Heart right ventricle (tissue), 16 donors: ENCODE data around the gene PRICKLE1. TPM values are rescaled to one million over a fixed set of nuclear protein-coding genes. Genes with fewer than 3 reads are reported as not detected.

Experiments
- ATAC-seq, 8 donors: fragments of 200-7000 bp; cut with Tn5 transposase; one replicate each; pipeline ENCODE4 v1.9.1; 2020; ENCODE audit warnings: mild to moderate bottlenecking in 8 of 8, moderate library complexity in 8 of 8, moderate number of reproducible peaks in 1 of 8
- DNase-seq, 2 donors: peaks; one replicate each; pipeline ENCODE4 v3.0.0-alpha.2; 2020
- H3K27ac ChIP-seq, 10 donors: fragments of 200-600 bp; sonication (generic) in 2 of 10; one replicate each; pipeline versions ENCODE4 v1.5.0 to v1.8.0; 2020 to 2022; ENCODE audit warnings: mild to moderate bottlenecking in 3 of 10
- H3K27me3 ChIP-seq, 7 donors: fragments of 200-600 bp; one replicate each; pipeline ENCODE4 v1.8.0; 2021 to 2022; ENCODE audit warnings: mild to moderate bottlenecking in 2 of 7
- H3K36me3 ChIP-seq, 9 donors: fragments of 200-600 bp; sonication (generic) in 1 of 9; one replicate each; pipeline versions ENCODE4 v1.5.0 to v1.8.0; 2020 to 2022; ENCODE audit warnings: mild to moderate bottlenecking in 2 of 9
- H3K4me1 ChIP-seq, 9 donors: fragments of 200-600 bp; sonication (generic) in 1 of 9; one replicate each; pipeline versions ENCODE4 v1.5.0 to v1.8.0; 2020 to 2022; ENCODE audit warnings: mild to moderate bottlenecking in 4 of 9
- H3K4me3 ChIP-seq, 10 donors: fragments of 200-600 bp; sonication (generic) in 2 of 10; one replicate each; pipeline versions ENCODE4 v1.5.0 to v1.8.0; 2020 to 2022; ENCODE audit warnings: mild to moderate bottlenecking in 7 of 10, moderate library complexity in 2 of 10
- H3K9me3 ChIP-seq, 11 donors: fragments of 200-600 bp in 10 of 11; sonication (generic) in 2 of 11; one replicate each; pipeline versions ENCODE4 v1.5.0 to v1.8.0; 2013 to 2022; ENCODE audit warnings: mild to moderate bottlenecking in 2 of 11, control low read depth in 1 of 11, moderate library complexity in 1 of 11
- WGBS, 2 donors: extraction: QIAGEN DNeasy Blood & Tissue Kit; methylation state at CpG; one replicate each; pipeline ENCODE4 v1.1.7; 2013; ENCODE audit warnings: inconsistent platforms in 1 of 2; 5-methylcytosine and 5-hydroxymethylcytosine counted together
- intact Hi-C, 10 donors: fragments of 100-400 bp; cut with DNase I; formaldehyde crosslinking; loops; one replicate each; pipeline versions ENCODE4 v1.11.1 to v1.14.2; 2022
- polyA plus RNA-seq, 2 donors: library from polyadenylated mRNA; stranded (reverse); fragments of 200-250 nt; gene quantifications; one replicate each; pipeline ENCODE4 v1.2.3, GENCODE V29; 2013
- total RNA-seq, 10 donors: library from RNA; stranded (reverse); fragmentation: NEBNext Ultra II Directional in 3 of 10; extraction: Animal tissue kit (Norgen Biotek cat#: 25700) in 3 of 10; gene quantifications; one replicate each; pipeline versions ENCODE4 v1.2.1 to v1.2.4, GENCODE V29; 2021 to 2023
- TF ChIP-seq, protein P1 (sequence below), 9 donors: fragments of 200-600 bp; sonication (generic) in 2 of 9; IDR thresholded peaks; one replicate each; pipeline versions ENCODE4 v1.5.0 to v1.8.0; 2021 to 2022; ENCODE audit warnings: antibody characterized with exemption in 9 of 9, mild to moderate bottlenecking in 5 of 9, moderate library complexity in 1 of 9
- donor health status: Arrhythmogenic right ventricular cardiomyopathy.
- donor health status: ischemic (EF 13 %, LVEDD 7.1; RV severe dilation, severe dysfunction).
- donor health status: healthy with polysubstance abuse.
- donor health status: DM: no; HTN: yes; CAD: no.
- donor health status: DM: no; HTN: no; CAD: no.
- donor health status: ischemic (EF 25% LVEDD 6.9; RV normal size, moderate dysfunction).
- donor health status: ischemic (EF 25% LVEDD 5.7; RV mildly dilated, moderate dysfunction).
- donor health status: healthy.
- donor health status: DM: yes; HTN: yes; CAD: no.
- donor health status: Ischemic cardiomyopathy.
- donor health status: ischemic (EF 35%, LVEDD 5.7; RV mildly dilated, moderate dysfunction).
- donor health status: nonischemic (EF 11% LVEDD 7.7; RV severe dilation, severe dysfunction).
- donor health status: DM: yes; HTN: yes; CAD: no.
- donor health status: PGD.
- donor health status: ischemic (EF 29% LVEDD 5.4; RV normal size, mild dysfunction).
- donor health status: nonischemic (EF 23%, LVEDD 6.1; RV moderate dilation, normal function).

Gene PRICKLE1
- total and polyA plus RNA-seq, 12 donors = 2.9 to 36.9 (median 17.8) TPM

DNA sequence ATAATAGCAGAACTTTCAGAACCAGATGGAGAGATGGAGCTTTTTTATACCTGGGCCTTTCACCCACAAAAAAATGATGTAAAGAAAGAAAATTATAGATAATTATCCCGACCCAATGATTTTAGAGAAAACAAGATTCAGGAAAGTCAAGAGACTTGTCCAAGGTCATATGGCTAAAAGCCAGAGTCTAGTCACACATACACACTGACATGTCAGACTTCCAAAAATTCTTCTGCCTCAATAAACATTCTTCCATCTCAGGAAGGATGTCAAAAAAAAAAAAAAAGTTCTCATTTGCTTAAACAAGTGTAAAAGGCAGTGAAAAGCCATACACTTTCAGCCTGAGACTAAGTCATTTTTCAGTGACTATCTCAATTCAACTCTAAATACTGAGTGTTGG, 116.0 kb downstream of the PRICKLE1 start:
- peaks cover 18 to 72% (median 57%) of the 10 kb centered on the region in 9 donors for H3K4me1 ChIP-seq
- H3K27ac ChIP-seq = peak overlapping the region in 1 of 10 donors; percentile 7
- no peaks in the 10 kb centered on the region for H3K27me3 ChIP-seq
- ATAC-seq = no peak
- intact Hi-C loops = loop anchor here in 3 of 10 donors (10.0 kb wide), 3 partner anchors 329 to 861 kb away; partner anchors contain the start of gene GXYLT1 (in 1 of the 3)
- TF ChIP-seq, protein P1, sequence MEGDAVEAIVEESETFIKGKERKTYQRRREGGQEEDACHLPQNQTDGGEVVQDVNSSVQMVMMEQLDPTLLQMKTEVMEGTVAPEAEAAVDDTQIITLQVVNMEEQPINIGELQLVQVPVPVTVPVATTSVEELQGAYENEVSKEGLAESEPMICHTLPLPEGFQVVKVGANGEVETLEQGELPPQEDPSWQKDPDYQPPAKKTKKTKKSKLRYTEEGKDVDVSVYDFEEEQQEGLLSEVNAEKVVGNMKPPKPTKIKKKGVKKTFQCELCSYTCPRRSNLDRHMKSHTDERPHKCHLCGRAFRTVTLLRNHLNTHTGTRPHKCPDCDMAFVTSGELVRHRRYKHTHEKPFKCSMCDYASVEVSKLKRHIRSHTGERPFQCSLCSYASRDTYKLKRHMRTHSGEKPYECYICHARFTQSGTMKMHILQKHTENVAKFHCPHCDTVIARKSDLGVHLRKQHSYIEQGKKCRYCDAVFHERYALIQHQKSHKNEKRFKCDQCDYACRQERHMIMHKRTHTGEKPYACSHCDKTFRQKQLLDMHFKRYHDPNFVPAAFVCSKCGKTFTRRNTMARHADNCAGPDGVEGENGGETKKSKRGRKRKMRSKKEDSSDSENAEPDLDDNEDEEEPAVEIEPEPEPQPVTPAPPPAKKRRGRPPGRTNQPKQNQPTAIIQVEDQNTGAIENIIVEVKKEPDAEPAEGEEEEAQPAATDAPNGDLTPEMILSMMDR (IDR thresholded peaks at IDR 0.05) = no peak
- H3K4me3 ChIP-seq = no peak overlapping the region
- H3K36me3 ChIP-seq = peaks cover 0 to 37% (median 14%) of the 10 kb centered on the region in 9 donors
- WGBS, 2 donors = 33 to 35% methylated on average over 1 of the region's 1 CpG
- H3K9me3 ChIP-seq = no peaks in the 10 kb centered on the region
- DNase-seq = no peak

DNA sequence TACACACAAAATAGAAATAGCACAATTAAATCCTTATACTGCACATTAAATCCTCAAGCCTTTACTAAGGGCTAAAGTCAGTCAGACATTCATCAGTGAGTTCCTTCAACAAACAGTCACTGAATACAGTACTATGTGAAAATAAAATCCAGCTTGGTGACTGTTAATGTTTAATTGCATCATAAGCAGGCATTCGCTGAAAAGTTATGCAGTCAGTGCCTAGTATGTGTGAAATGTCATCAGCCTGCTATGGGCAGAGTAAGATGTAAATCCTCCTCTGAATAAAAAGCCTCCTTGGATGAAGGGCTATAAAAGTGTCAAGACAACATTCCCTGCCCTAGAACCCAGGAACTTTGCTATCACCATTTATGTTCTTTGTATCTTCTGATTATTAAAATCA, 116.4 kb downstream of the PRICKLE1 start:
- no peak overlapping the region for H3K4me3 ChIP-seq

DNA sequence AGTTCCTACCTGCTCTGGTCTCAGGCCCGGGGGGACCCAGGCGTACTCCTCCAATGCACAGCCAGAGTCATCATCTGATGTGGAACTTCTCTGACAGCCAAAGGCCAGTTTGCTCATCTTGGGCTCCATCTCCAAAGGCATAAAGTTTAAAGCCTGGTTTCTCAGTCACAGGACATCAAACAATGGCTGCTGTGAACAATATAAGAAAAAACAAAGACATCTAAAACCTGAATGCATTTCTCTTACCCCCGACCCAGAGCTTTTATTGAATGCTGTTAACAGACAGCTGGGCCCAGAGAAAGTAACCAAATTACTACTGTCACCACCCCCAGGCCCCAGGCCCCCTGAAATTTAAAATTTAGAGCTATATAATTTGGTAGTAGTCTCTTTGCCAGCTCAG, 117.2 kb downstream of the PRICKLE1 start:
- H3K4me1 ChIP-seq = peaks cover 18 to 73% (median 62%) of the 10 kb centered on the region in 9 donors
- TF ChIP-seq, protein P1 (IDR thresholded peaks at IDR 0.05) = no peak
- intact Hi-C loops = loop anchor here in 3 of 10 donors (10.0 kb wide), 3 partner anchors 328 to 862 kb away; partner anchors contain the start of gene GXYLT1 (in 1 of the 3)
- peak overlapping the region in 6 of 10 donors; percentile 1 to 48 (median 34) for H3K27ac ChIP-seq
- H3K36me3 ChIP-seq = peaks cover 0 to 49% (median 16%) of the 10 kb centered on the region in 9 donors
- WGBS, 2 donors = 76 to 80% methylated on average over 3 of the region's 3 CpGs
- H3K27me3 ChIP-seq = no peaks in the 10 kb centered on the region
- H3K9me3 ChIP-seq = no peaks in the 10 kb centered on the region
- no peak for DNase-seq
- ATAC-seq = no peak
- no peak overlapping the region for H3K4me3 ChIP-seq

More for the DNA sequence above, 116.4 kb downstream of the PRICKLE1 start:
- Histone ChIP-seq H3K36me3 (peaks cover 0 to 42% (median 16%) of the 10 kb centered on the region in 9 donors), H3K27me3 (no peaks in the 10 kb centered on the region), H3K27ac (peak overlapping the region in 1 of 10 donors; percentile 43), H3K9me3 (no peaks in the 10 kb centered on the region), H3K4me1 (peaks cover 18 to 72% (median 62%) of the 10 kb centered on the region in 9 donors)
- TF ChIP-seq, protein P1 (IDR thresholded peaks at IDR 0.05) = no peak
- DNase-seq = no peak
- intact Hi-C loops = loop anchor here in 3 of 10 donors (10.0 kb wide), 3 partner anchors 328 to 862 kb away; partner anchors contain the start of gene GXYLT1 (in 1 of the 3)
- 30 to 48% methylated on average over 1 of the region's 1 CpG for WGBS, 2 donors
- peak in 1 of 8 donors; percentile 26 for ATAC-seq

DNA sequence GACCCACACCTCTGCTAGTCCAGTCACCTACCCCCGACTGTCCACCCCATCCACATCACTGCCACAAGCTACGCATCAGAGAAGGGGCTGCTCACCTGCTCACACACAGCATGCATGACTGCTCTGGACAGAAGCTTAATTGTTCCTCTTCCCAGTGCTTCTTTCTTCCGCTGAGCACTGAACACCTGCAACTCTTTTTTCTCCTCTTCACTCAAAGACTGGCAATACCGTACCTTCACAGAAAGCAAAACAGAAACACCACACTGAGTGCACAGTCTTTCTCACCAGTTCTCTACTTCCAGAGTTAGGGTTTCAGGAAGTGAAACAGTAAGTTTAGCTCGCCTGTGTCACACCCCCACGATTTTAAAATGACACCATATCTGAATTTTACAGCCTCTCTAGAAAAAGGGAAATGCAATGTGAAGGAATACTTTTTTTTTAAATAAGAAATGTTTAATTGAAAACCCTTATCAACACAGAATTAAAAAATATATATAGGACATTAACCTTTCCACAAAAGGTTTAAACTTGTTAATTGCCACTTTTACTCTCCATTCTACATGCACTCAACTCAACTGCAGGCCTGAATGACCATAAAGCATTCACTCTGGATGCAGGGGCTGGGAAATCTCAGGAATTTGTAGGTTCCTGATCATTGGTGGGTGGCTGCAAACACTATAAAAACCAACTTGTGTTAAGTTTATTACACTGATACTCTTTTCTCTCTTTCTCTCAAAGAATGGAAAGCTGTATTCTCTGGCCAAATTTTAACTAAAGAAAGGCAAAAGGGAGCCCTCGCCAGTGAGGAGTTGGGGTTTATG, 120.0 kb downstream of the PRICKLE1 start:
- TF ChIP-seq, protein P1 (IDR thresholded peaks at IDR 0.05) = no peak
- WGBS, 2 donors = 78 to 84% methylated on average over 7 of the region's 7 CpGs
- peaks cover 13 to 61% (median 50%) of the 10 kb centered on the region in 9 donors for H3K4me1 ChIP-seq
- intact Hi-C loops = loop anchor here in 3 of 10 donors (10.0 kb wide), 3 partner anchors 325 to 865 kb away; partner anchors contain the start of gene GXYLT1 (in 1 of the 3)
- peak overlapping the region in 2 of 10 donors; percentile 34 to 69 for H3K27ac ChIP-seq
- no peaks in the 10 kb centered on the region for H3K9me3 ChIP-seq
- ATAC-seq (peak in 1 of 8 donors; percentile 23), DNase-seq (no peak)
- H3K4me3 ChIP-seq = peak overlapping the region in 3 of 10 donors; percentile 6 to 42 (median 6)
- H3K27me3 ChIP-seq = no peaks in the 10 kb centered on the region
- H3K36me3 ChIP-seq = peaks cover 0 to 77% (median 33%) of the 10 kb centered on the region in 9 donors
